GM10266 (cell line): ENCODE measurements around the gene KIZ.

Experiments used
- DNase-seq: peaks from one replicate; pipeline ENCODE4 v3.0.0; 2012; ENCODE audit errors: extremely low spot score
- TF ChIP-seq, protein P1 (sequence below): IDR thresholded peaks from 2 replicates; pipeline ENCODE4 v1.5.1; 2012; ENCODE audit warnings: mild to moderate bottlenecking, low read depth; ENCODE audit not compliant: control insufficient read depth, insufficient read depth; ENCODE audit errors: missing control alignments

The KIZ gene

GRCh38 chr20:21101453-21101931 is 24.4 kb upstream of the KIZ start:
- TF ChIP-seq, protein P1, sequence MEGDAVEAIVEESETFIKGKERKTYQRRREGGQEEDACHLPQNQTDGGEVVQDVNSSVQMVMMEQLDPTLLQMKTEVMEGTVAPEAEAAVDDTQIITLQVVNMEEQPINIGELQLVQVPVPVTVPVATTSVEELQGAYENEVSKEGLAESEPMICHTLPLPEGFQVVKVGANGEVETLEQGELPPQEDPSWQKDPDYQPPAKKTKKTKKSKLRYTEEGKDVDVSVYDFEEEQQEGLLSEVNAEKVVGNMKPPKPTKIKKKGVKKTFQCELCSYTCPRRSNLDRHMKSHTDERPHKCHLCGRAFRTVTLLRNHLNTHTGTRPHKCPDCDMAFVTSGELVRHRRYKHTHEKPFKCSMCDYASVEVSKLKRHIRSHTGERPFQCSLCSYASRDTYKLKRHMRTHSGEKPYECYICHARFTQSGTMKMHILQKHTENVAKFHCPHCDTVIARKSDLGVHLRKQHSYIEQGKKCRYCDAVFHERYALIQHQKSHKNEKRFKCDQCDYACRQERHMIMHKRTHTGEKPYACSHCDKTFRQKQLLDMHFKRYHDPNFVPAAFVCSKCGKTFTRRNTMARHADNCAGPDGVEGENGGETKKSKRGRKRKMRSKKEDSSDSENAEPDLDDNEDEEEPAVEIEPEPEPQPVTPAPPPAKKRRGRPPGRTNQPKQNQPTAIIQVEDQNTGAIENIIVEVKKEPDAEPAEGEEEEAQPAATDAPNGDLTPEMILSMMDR: no peak
- DNase-seq: peak; percentile 43

GRCh38 chr20:21101932-21102575 is 23.8 kb upstream of the KIZ start:
- DNase-seq: peak; percentile 49
- TF ChIP-seq, protein P1: no peak

- TF ChIP-seq, protein P1: no peak
- peak; percentile 56 for DNase-seq
Observed at GRCh38 chr20:21102603-21103311, 23.1 kb upstream of the KIZ start.

- DNase-seq: peak; percentile 24
- TF ChIP-seq, protein P1: no peak
Observed at GRCh38 chr20:21103582-21104465, 22.1 kb upstream of the KIZ start.

- no peak for DNase-seq
- TF ChIP-seq, protein P1: no peak
Observed at GRCh38 chr20:21104466-21104761, 21.5 kb upstream of the KIZ start.

GRCh38 chr20:21104921-21105320 is 21.0 kb upstream of the KIZ start:
- no peak for DNase-seq
- TF ChIP-seq, protein P1: no peak
